Heart left ventricle (tissue), 16 donors: ENCODE data around the gene ZSCAN20. TPM values are rescaled to one million over a fixed set of nuclear protein-coding genes. Genes with fewer than 3 reads are reported as not detected.

ENCODE experiments used
- ATAC-seq, 4 donors: fragments of 200-7000 bp; cut with Tn5 transposase; one replicate each; pipeline ENCODE4 v1.9.1; 2020 to 2022; ENCODE audit warnings: moderate library complexity in 4 of 4, mild to moderate bottlenecking in 3 of 4, moderate number of reproducible peaks in 1 of 4
- DNase-seq, 5 donors: peaks; one replicate each; pipeline ENCODE4 v3.0.0-alpha.2; 2020
- H3K27ac ChIP-seq, 12 donors: fragments of 200-600 bp; sonication (generic) in 4 of 12; one replicate each; pipeline versions ENCODE4 v1.5.0 to v1.8.0; 2016 to 2022; ENCODE audit warnings: mild to moderate bottlenecking in 2 of 12
- H3K27me3 ChIP-seq, 9 donors: fragments of 200-600 bp; sonication (generic) in 2 of 9; one replicate each; pipeline versions ENCODE4 v1.5.1 to v1.8.0; 2016 to 2022; ENCODE audit warnings: mild to moderate bottlenecking in 3 of 9
- H3K36me3 ChIP-seq, 9 donors: fragments of 200-600 bp; sonication (generic) in 2 of 9; one replicate each; pipeline versions ENCODE4 v1.5.0 to v1.8.0; 2018 to 2022; ENCODE audit warnings: mild to moderate bottlenecking in 2 of 9
- H3K4me1 ChIP-seq, 12 donors: fragments of 200-600 bp; sonication (generic) in 4 of 12; one replicate each; pipeline versions ENCODE4 v1.5.0 to v1.8.0; 2016 to 2022; ENCODE audit warnings: mild to moderate bottlenecking in 3 of 12
- H3K4me3 ChIP-seq, 12 donors: fragments of 200-600 bp; sonication (generic) in 4 of 12; one replicate each; pipeline versions ENCODE4 v1.5.0 to v1.8.0; 2017 to 2022; ENCODE audit warnings: mild to moderate bottlenecking in 9 of 12, moderate library complexity in 4 of 12
- H3K9me3 ChIP-seq, 12 donors: fragments of 200-600 bp; sonication (generic) in 4 of 12; one replicate each; pipeline versions ENCODE4 v1.5.0 to v1.8.0; 2016 to 2022; ENCODE audit warnings: mild to moderate bottlenecking in 1 of 12
- CTCF ChIP-seq, 12 donors: fragments of 200-600 bp; sonication (generic) in 4 of 12; IDR thresholded peaks; one replicate each; pipeline versions ENCODE4 v1.5.0 to v1.8.0; 2018 to 2022; ENCODE audit warnings: antibody characterized with exemption in 12 of 12, mild to moderate bottlenecking in 5 of 12
- POLR2A ChIP-seq, 2 donors: fragments of 450-650 bp; IDR thresholded peaks; one replicate each; pipeline ENCODE4 v1.6.1; 2017; ENCODE audit warnings: antibody characterized with exemption in 2 of 2, mild to moderate bottlenecking in 2 of 2, moderate library complexity in 2 of 2
- WGBS, 4 donors: extraction: QIAGEN DNeasy Blood & Tissue Kit in 2 of 4; methylation state at CpG; one replicate each; pipeline versions ENCODE4 v1.1.5 to v1.1.7; 2013 to 2018; 5-methylcytosine and 5-hydroxymethylcytosine counted together
- intact Hi-C, 10 donors: fragments of 100-400 bp; cut with DNase I; formaldehyde crosslinking; loops; one replicate each; pipeline versions ENCODE4 v1.11.1 to v1.14.2; 2022
- polyA plus RNA-seq, 2 donors: library from polyadenylated mRNA; stranded (reverse); fragments of 200-250 nt; gene quantifications; one replicate each; pipeline ENCODE4 v1.2.3, GENCODE V29; 2013
- total RNA-seq, 9 donors: library from RNA; depleted of rRNA in 2 of 9; stranded (reverse); fragments of >200 nt in 2 of 9; fragmentation: NEBNext Ultra II Directional in 3 of 9; extraction: Animal tissue kit (Norgen Biotek cat#: 25700) in 3 of 9; gene quantifications; one replicate each; pipeline versions ENCODE4 v1.1.0 to v1.2.4, GENCODE V29; 2016 to 2023
- donor health status: ischemic (EF 13 %, LVEDD 7.1; RV severe dilation, severe dysfunction).
- donor health status: healthy with polysubstance abuse.
- donor health status: DM: no; HTN: yes; CAD: no.
- donor health status: DM: no; HTN: no; CAD: no.
- donor health status: ischemic (EF 25% LVEDD 6.9; RV normal size, moderate dysfunction).
- donor health status: ischemic (EF 25% LVEDD 5.7; RV mildly dilated, moderate dysfunction).
- donor health status: healthy.
- donor health status: DM: yes; HTN: yes; CAD: no.
- donor health status: ischemic (EF 35%, LVEDD 5.7; RV mildly dilated, moderate dysfunction).
- donor health status: nonischemic (EF 11% LVEDD 7.7; RV severe dilation, severe dysfunction).
- donor health status: DM: yes; HTN: yes; CAD: no.
- donor health status: PGD.
- donor health status: ischemic (EF 29% LVEDD 5.4; RV normal size, mild dysfunction).
- donor health status: nonischemic (EF 23%, LVEDD 6.1; RV moderate dilation, normal function).

ZSCAN20 gene
- total and polyA plus RNA-seq, 11 donors = 1.4 to 8.8 (median 6.0) TPM

- no peak for TF ChIP-seq POLR2A (IDR thresholded peaks at IDR 0.05)
- TF ChIP-seq CTCF (IDR thresholded peaks at IDR 0.05) = no peak
- no peaks in the 10 kb centered on the region for H3K27me3 ChIP-seq
- no peaks in the 10 kb centered on the region for H3K9me3 ChIP-seq
- intact Hi-C loops = no loop called here
- ATAC-seq = no peak
- no peaks in the 10 kb centered on the region for H3K36me3 ChIP-seq
- no peak overlapping the region for H3K4me3 ChIP-seq
- 91 to 95% (median 93%) methylated on average over 12 to 13 of the region's 13 CpGs for whole genome bisulfite sequencing, 4 donors
- no peak for DNase-seq
- H3K4me1 ChIP-seq = no peaks in the 10 kb centered on the region
- no peak overlapping the region for H3K27ac ChIP-seq
Observed at GRCh38 chr1:33532936-33533335, 60.5 kb downstream of the ZSCAN20 start.

- 73 to 86% (median 82%) methylated on average over 2 of the region's 2 CpGs for WGBS, 4 donors
- Histone ChIP-seq H3K9me3 (no peaks in the 10 kb centered on the region), H3K27ac (no peak overlapping the region), H3K36me3 (no peaks in the 10 kb centered on the region), H3K27me3 (no peaks in the 10 kb centered on the region), H3K4me3 (no peak overlapping the region), H3K4me1 (no peaks in the 10 kb centered on the region)
- intact Hi-C loops = no loop called here
- no peak for DNase-seq
- TF ChIP-seq POLR2A (IDR thresholded peaks at IDR 0.05) (no peak), CTCF (IDR thresholded peaks at IDR 0.05) (no peak)
- no peak for ATAC-seq
Observed at GRCh38 chr1:33535334-33535733, 62.9 kb downstream of the ZSCAN20 start.

- TF ChIP-seq CTCF (IDR thresholded peaks at IDR 0.05) = no peak
- TF ChIP-seq POLR2A (IDR thresholded peaks at IDR 0.05) = no peak
- Histone ChIP-seq H3K4me1 (no peaks in the 10 kb centered on the region), H3K27me3 (no peaks in the 10 kb centered on the region), H3K36me3 (no peaks in the 10 kb centered on the region), H3K4me3 (no peak overlapping the region), H3K27ac (no peak overlapping the region), H3K9me3 (no peaks in the 10 kb centered on the region)
- 96 to 97% (median 97%) methylated on average over 5 of the region's 5 CpGs for WGBS, 4 donors
- ATAC-seq = no peak
- no peak for DNase-seq
- intact Hi-C loops = no loop called here
Observed at GRCh38 chr1:33537885-33538284, 65.4 kb downstream of the ZSCAN20 start.

GRCh38 chr1:33541966-33542365 lies 69.5 kb downstream of the ZSCAN20 start:
- ATAC-seq (no peak), DNase-seq (no peak)
- no peaks in the 10 kb centered on the region for H3K4me1 ChIP-seq
- no peaks in the 10 kb centered on the region for H3K36me3 ChIP-seq
- H3K4me3 ChIP-seq = no peak overlapping the region
- intact Hi-C loops = no loop called here
- H3K9me3 ChIP-seq = no peaks in the 10 kb centered on the region
- H3K27ac ChIP-seq = no peak overlapping the region
- WGBS, 4 donors = 90 to 94% (median 92%) methylated on average over 6 of the region's 6 CpGs
- no peak for TF ChIP-seq CTCF (IDR thresholded peaks at IDR 0.05)
- no peak for TF ChIP-seq POLR2A (IDR thresholded peaks at IDR 0.05)
- no peaks in the 10 kb centered on the region for H3K27me3 ChIP-seq

Other genes with a start within 250 kb of the ZSCAN20 start
- gene ZNF362, start 216.2 kb upstream of the ZSCAN20 start, total RNA-seq = 10 to 100 TPM; 24.9 to 39.7 (median 33.3) TPM
- gene ZNF362, start 216.2 kb upstream of the ZSCAN20 start, polyA plus RNA-seq = 10 to 100 TPM; 11.1 to 18.8 TPM
- gene A3GALT2, start 151.5 kb upstream of the ZSCAN20 start, total RNA-seq = under 1 TPM in 1 of 9 donors, not detected in 8; 0.40 TPM
- gene A3GALT2, start 151.5 kb upstream of the ZSCAN20 start, polyA plus RNA-seq = not detected
- 100 to 1,000 TPM in 4 of 9 donors, 10 to 100 TPM in 5; 86.5 to 194 (median 99.4) TPM for gene PHC2, start 41.5 kb upstream of the ZSCAN20 start, total RNA-seq
- gene PHC2, start 41.5 kb upstream of the ZSCAN20 start, polyA plus RNA-seq = 100 to 1,000 TPM in 1 of 2 donors, 10 to 100 TPM in 1; 79.7 to 118 TPM